Skin epidermis (tissue), 12 donors: ENCODE measurements around the gene ELAVL1.

ENCODE experiments used
- H3K27ac ChIP-seq, 21 experiments: fragments of 200-600 bp; sonication (generic) in 11 of 21; one replicate each; pipeline ENCODE4 v1.5.0; 2020; ENCODE audit warnings: mild to moderate bottlenecking in 3 of 21, inconsistent platforms in 2 of 21, moderate library complexity in 2 of 21
- H3K4me3 ChIP-seq, 7 experiments: fragments of 200-600 bp; sonication (generic) in 2 of 7; one replicate each; pipeline ENCODE4 v1.5.0; 2020; ENCODE audit warnings: inconsistent platforms in 2 of 7, mild to moderate bottlenecking in 2 of 7, moderate library complexity in 1 of 7

The ELAVL1 gene

GRCh38 chr19:7917267-7918061, 88.0 kb downstream of the ELAVL1 start:
- Histone ChIP-seq H3K4me3 (peak overlapping the region; percentile 4 to 41 (median 24)), H3K27ac (peak overlapping the region in 4 of 21 experiments; percentile 9 to 35 (median 21))

- H3K27ac ChIP-seq, result peak overlapping the region in 3 of 21 experiments; percentile 9 to 42 (median 21)
- peak overlapping the region; percentile 24 to 41 (median 29) for H3K4me3 ChIP-seq
These were observed 88.5 kb downstream of the ELAVL1 start for GRCh38 chr19:7916955-7917266.

GRCh38 chr19:7916103-7916954, 89.1 kb downstream of the ELAVL1 start:
- Histone ChIP-seq H3K27ac (peak overlapping the region in 2 of 21 experiments; percentile 21 to 42), H3K4me3 (peak overlapping the region; percentile 24 to 41 (median 29))

GRCh38 chr19:7915250-7916102, 90.0 kb downstream of the ELAVL1 start:
- Histone ChIP-seq H3K27ac (no peak overlapping the region), H3K4me3 (peak overlapping the region in 1 of 7 experiments; percentile 35)

- Histone ChIP-seq H3K27ac (no peak within 1 kb of the TSS), H3K4me3 (no peak within 1 kb of the TSS)
These were observed 90.8 kb downstream of the ELAVL1 start, which contains the start of gene TGFBR3L for GRCh38 chr19:7914598-7915045. TGFBR3L (plus strand) TSS chr19:7914830.

- Histone ChIP-seq H3K4me3 (no peak overlapping the region), H3K27ac (no peak overlapping the region)
These were observed 91.3 kb downstream of the ELAVL1 start for GRCh38 chr19:7914099-7914498.

GRCh38 chr19:7913652-7914051, 91.8 kb downstream of the ELAVL1 start:
- H3K4me3 ChIP-seq, result no peak overlapping the region
- no peak overlapping the region for H3K27ac ChIP-seq

- no peak overlapping the region for H3K27ac ChIP-seq
- no peak overlapping the region for H3K4me3 ChIP-seq
These were observed 92.5 kb downstream of the ELAVL1 start for GRCh38 chr19:7912697-7913564.

GRCh38 chr19:7912144-7912696, 93.2 kb downstream of the ELAVL1 start:
- Histone ChIP-seq H3K4me3 (no peak overlapping the region), H3K27ac (no peak overlapping the region)

GRCh38 chr19:7911508-7912143, 93.8 kb downstream of the ELAVL1 start:
- Histone ChIP-seq H3K27ac (no peak overlapping the region), H3K4me3 (no peak overlapping the region)

GRCh38 chr19:7910321-7911161, 94.9 kb downstream of the ELAVL1 start:
- no peak overlapping the region for H3K4me3 ChIP-seq
- H3K27ac ChIP-seq, result no peak overlapping the region

GRCh38 chr19:7909471-7910067, 95.9 kb downstream of the ELAVL1 start:
- Histone ChIP-seq H3K27ac (no peak overlapping the region), H3K4me3 (no peak overlapping the region)

- no peak overlapping the region for H3K27ac ChIP-seq
- H3K4me3 ChIP-seq, result no peak overlapping the region
These were observed 96.5 kb downstream of the ELAVL1 start for GRCh38 chr19:7908742-7909461.
